Measurements from ENCODE around the gene WDR62. TPM values are rescaled to one million over a fixed set of nuclear protein-coding genes. Genes with fewer than 3 reads are reported as not detected.

Gene WDR62
- total RNA-seq, 1 donor from 2014 or later, result 0.26 TPM

- no peaks in the 10 kb centered on the region for H3K27me3 ChIP-seq (ENCODE audit: control insufficient read depth, insufficient read depth, low read length)
- no peaks in the 10 kb centered on the region for H3K36me3 ChIP-seq (ENCODE audit: control insufficient read depth, insufficient read depth, low read length)
- H3K4me3 ChIP-seq (ENCODE audit: low read depth, low read length), result no peak overlapping the region
- FAIRE-seq (no peak), DNase-seq (ENCODE audit: low read depth) (no peak)
- no peak for TF ChIP-seq CTCF (IDR thresholded peaks at IDR 0.05; ENCODE audit: insufficient read depth, low read length, severe bottlenecking)
Measured at GRCh38 chr19:36099166-36099785, 44.6 kb downstream of the WDR62 start.

GRCh38 chr19:36100476-36100875, 45.8 kb downstream of the WDR62 start:
- Histone ChIP-seq H3K27me3 (ENCODE audit: control insufficient read depth, insufficient read depth, low read length) (no peaks in the 10 kb centered on the region), H3K4me3 (ENCODE audit: low read depth, low read length) (no peak overlapping the region), H3K36me3 (ENCODE audit: control insufficient read depth, insufficient read depth, low read length) (peaks cover 4% of the 10 kb centered on the region)
- no peak for TF ChIP-seq CTCF (IDR thresholded peaks at IDR 0.05; ENCODE audit: insufficient read depth, low read length, severe bottlenecking)
- FAIRE-seq (no peak), DNase-seq (ENCODE audit: low read depth) (no peak)

- no peak for DNase-seq (ENCODE audit: low read depth)
- H3K36me3 ChIP-seq (ENCODE audit: control insufficient read depth, insufficient read depth, low read length), result peaks cover 6% of the 10 kb centered on the region
- no peak overlapping the region for H3K4me3 ChIP-seq (ENCODE audit: low read depth, low read length)
- H3K27me3 ChIP-seq (ENCODE audit: control insufficient read depth, insufficient read depth, low read length), result no peaks in the 10 kb centered on the region
- no peak for FAIRE-seq
- no peak for TF ChIP-seq CTCF (IDR thresholded peaks at IDR 0.05; ENCODE audit: insufficient read depth, low read length, severe bottlenecking)
Measured at GRCh38 chr19:36101550-36102327, 47.0 kb downstream of the WDR62 start.

GRCh38 chr19:36103040-36103626, 48.4 kb downstream of the WDR62 start:
- FAIRE-seq, result peak; percentile 36
- no peak for TF ChIP-seq CTCF (IDR thresholded peaks at IDR 0.05; ENCODE audit: insufficient read depth, low read length, severe bottlenecking)
- H3K4me3 ChIP-seq (ENCODE audit: low read depth, low read length), result no peak overlapping the region
- no peak for DNase-seq (ENCODE audit: low read depth)
- H3K27me3 ChIP-seq (ENCODE audit: control insufficient read depth, insufficient read depth, low read length), result no peaks in the 10 kb centered on the region
- peaks cover 6% of the 10 kb centered on the region for H3K36me3 ChIP-seq (ENCODE audit: control insufficient read depth, insufficient read depth, low read length)

GRCh38 chr19:36103842-36104552, 49.3 kb downstream of the WDR62 start:
- no peaks in the 10 kb centered on the region for H3K27me3 ChIP-seq (ENCODE audit: control insufficient read depth, insufficient read depth, low read length)
- TF ChIP-seq CTCF (IDR thresholded peaks at IDR 0.05; ENCODE audit: insufficient read depth, low read length, severe bottlenecking), result no peak
- FAIRE-seq, result no peak
- H3K4me3 ChIP-seq (ENCODE audit: low read depth, low read length), result no peak overlapping the region
- peaks cover 6% of the 10 kb centered on the region for H3K36me3 ChIP-seq (ENCODE audit: control insufficient read depth, insufficient read depth, low read length)
- peak; percentile 33 for DNase-seq (ENCODE audit: low read depth)

Data from bronchial epithelial cell (primary cell).